HG03571 (cell line): ENCODE results near the gene BBC3.
A peak's percentile ranks its signal among the peaks of the same experiment; 100 is the strongest.

Experiments used
- ATAC-seq: cut with Tn5 transposase; IDR thresholded peaks from one replicate; pipeline ENCODE4 v1.9.1; 2021; ENCODE audit not compliant: unreplicated experiment

Gene BBC3

GRCh38 chr19:47232422-47233211 lies 1.6 kb upstream of the BBC3 start:
- no peak for ATAC-seq

DNA sequence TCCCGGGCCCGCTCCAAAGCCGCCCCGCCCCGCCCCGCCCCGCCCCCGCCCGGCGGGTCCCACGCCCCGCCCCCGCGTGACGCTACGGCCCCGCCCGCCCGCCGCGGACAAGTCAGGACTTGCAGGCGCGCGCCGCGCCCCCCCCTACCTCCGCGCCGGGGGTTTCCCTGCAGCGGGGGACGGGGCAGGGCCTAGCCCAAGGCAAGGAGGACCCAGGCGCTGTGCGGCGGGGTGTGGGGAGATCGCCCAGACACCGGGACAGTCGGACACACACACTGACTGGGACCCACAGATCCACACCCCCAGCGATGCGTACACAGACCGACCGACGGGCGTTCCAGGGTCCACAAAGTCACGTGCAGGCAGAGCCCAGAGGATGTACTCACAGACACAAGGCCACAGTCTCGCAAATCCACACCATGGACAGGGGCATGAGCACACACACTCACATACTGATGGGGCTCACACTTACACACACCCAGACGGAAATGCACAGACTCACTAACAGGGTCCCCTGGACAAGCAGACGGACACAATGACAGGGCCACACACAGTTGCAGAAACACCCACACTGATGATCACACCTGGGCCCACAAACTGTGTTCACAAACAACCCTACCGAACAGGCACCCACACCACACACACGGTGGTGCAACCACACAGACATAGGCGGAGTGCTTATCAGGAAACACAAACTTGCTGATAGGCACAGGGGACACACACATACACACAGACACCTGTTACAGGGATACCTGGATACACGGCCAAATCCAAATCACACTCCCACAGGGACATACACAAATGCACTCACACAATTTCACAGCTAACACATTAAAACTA lies 436 bp upstream of the BBC3 start:
- peak; percentile 30 for ATAC-seq

DNA sequence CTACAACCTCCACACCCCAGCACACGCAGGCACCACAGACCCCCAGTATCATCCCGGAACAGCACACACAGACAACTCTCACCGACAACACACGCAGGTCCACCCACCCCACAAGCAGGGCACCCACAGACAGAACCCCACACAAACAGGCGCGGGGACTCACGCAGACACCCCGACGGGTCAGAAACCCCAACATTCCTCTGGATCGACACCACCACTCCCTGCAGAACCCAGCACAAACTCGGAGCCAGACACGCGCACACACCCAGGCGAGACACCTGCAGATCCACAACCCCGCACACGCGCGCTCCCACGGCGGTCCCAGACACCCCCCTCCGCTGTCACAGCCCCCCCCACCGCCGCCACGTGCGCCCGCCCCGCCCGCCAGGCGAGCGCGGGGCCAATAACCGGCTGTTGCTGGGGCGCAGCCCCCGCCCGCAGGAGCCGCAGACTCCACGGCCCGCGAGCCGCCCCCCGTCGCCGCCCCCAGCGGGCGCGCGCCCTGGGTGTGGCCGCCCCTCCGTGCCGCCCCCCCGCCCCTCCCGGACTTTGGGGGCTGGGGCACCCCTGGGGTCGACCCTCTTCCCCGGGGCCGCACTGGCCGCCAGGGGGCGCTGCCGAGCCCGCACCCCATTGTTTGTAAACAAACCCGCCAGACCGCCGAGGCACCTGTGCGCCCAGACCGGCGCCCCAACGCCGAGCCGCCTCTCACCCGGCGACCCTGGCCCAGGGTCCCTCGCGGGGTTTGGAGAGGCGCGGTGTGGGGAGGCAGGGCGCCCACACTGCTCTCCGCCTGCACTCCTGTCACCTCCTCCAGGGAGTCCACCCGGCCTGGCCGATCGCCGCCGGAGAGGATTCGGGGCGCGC lies 712 bp downstream of the BBC3 start:
- ATAC-seq: no peak

GRCh38 chr19:47229676-47230053 lies 1.3 kb downstream of the BBC3 start:
- ATAC-seq: no peak

- ATAC-seq: no peak
Measured at GRCh38 chr19:47228937-47229675, 1.9 kb downstream of the BBC3 start.

GRCh38 chr19:47228168-47228936 lies 2.6 kb downstream of the BBC3 start:
- ATAC-seq: no peak

- ATAC-seq: no peak
Measured at GRCh38 chr19:47227352-47228167, 3.4 kb downstream of the BBC3 start.

DNA sequence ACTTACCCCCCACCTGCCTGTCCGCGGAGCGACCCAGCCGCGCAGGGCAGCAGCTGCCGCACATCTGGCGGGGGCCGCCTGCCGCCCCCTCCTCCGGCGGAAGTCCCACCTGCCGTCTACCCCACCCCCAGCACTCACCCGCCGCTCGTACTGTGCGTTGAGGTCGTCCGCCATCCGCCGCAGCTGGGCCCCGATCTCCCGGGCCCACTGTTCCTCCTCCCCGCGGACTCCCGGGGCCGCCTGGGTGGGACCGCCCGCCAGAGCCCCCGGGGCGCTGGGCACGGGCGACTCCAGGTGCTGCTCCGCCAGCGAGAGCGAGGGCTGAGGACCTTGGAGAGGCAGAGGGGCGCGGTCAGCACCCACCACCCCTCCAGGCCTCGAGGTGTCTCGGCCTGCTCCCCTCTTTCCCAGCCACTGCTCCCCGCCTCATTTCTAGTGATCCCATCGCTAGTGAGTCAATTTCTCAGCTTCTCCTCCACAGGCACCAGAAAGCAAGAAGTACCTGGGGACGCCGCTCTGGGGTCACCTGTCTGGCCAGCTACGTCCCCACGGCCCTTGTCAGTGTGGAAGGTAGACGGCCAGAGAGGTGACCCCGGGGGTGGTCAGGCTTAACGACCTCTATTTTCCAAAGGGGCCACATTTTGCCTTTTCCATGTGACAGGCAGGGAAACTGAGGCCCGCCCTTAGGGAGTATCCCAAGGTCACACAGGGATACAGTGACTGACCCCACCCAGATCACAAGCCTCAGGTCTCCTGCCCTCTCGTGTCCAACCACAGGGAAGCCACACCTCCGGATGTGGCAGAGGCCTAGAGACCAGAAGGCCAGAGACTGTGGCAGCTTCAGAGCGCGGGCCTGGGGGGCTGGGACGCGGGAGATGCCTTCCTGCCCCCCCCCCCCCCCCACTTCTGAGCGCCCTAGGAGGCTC lies 4.3 kb downstream of the BBC3 start:
- peak; percentile 4 for ATAC-seq

DNA sequence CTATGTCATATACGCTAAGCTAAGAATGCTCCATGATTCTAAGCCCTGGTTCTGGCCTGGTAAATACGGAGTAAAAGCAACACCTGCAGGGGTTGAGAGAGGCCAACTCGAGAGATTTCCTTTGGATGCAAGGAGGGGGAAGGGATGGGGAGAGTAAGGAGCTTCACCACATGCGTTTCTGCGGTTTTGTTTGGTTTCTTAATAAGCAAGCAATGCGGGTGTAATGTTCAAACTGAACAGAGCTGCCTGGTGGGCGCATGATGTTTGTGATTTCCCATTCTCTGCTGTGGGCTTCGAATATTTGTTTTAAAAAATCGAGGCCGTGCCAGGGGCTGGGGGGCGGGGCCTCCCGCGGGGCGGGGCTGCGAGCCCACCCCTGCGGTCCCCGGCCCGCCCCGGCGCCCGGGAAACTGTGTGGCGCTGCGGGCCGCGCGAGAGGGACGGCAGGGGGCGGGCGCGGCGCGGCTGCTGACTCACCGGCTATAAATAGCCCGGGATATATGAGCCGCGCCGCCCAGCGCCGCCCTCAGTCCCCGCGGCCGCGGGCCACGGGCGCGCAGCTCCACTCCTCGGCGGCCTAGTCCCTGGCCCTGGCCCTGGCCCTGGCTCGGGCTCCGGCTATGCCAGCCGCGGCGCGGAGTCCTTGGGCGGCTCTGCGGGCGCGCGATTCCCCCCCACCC lies 5.1 kb downstream of the BBC3 start:
- peak; percentile 28 for ATAC-seq

DNA sequence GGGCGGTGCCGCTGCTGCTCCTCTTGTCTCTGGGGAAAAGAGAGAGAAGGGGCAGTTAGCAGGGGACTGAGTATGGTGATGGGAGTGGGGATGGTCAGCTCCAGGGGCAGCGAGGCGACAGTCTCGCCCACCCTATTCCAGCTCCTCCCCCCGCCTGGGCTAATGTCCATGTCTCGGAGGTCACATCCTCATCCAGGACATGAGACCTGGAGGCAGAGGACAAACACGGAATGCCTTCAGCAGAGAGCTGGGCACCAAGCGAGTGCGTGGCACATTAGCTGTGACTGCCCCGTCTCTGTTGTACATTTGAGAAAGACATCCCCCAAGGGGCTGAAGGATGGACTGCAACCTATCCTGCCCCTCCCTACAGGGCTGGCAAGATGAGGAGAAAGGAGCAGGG lies 9.1 kb downstream of the BBC3 start:
- no peak for ATAC-seq

GRCh38 chr19:47221080-47221841 lies 9.7 kb downstream of the BBC3 start:
- no peak for ATAC-seq

GRCh38 chr19:47215581-47215980 lies 15.4 kb downstream of the BBC3 start:
- no peak for ATAC-seq

DNA sequence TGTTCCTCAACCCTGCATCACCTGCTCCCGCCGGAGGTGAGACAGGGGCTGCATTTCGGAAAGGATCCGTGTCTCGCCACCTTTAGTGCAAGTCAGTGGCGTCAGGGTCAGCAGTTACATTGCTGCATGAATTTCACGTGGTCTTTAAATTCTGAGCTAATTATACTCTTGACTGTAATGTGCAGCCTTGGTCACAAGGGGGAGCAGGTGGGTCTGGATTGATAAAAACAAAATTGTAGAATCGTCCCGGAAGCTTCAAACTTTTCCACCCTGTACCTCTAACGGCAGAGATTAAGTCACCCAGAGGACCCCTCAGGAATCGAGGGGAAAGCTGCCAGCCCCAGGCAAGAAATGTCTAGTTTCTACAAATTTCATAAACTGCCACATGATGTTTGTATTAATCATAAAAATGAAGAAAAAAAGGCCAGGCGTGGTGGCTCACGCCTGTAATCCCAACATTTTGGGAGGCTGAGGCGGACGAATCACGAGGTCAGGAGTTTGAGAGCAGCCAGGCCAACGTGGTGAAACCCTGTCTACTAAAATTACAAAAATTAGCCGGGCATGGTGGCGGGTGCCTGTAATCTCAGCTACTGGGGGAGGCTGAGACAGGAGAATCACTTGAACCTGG lies 20.2 kb downstream of the BBC3 start:
- no peak for ATAC-seq

DNA sequence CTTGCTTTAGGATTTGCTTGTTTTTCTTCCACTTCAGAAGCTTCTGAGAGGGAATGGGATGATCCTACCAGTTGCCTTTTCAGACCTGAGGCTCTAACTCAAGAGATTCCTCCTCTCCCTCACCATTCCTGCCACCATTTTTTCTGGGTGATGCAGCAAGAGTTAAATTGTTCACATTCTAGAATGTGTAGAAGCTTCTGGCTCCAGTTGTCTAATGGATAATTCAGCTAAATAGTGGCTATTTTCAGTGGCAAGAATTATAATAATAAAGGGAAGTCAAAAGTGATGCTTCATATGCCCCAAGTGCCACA lies 20.9 kb downstream of the BBC3 start:
- ATAC-seq: no peak

DNA sequence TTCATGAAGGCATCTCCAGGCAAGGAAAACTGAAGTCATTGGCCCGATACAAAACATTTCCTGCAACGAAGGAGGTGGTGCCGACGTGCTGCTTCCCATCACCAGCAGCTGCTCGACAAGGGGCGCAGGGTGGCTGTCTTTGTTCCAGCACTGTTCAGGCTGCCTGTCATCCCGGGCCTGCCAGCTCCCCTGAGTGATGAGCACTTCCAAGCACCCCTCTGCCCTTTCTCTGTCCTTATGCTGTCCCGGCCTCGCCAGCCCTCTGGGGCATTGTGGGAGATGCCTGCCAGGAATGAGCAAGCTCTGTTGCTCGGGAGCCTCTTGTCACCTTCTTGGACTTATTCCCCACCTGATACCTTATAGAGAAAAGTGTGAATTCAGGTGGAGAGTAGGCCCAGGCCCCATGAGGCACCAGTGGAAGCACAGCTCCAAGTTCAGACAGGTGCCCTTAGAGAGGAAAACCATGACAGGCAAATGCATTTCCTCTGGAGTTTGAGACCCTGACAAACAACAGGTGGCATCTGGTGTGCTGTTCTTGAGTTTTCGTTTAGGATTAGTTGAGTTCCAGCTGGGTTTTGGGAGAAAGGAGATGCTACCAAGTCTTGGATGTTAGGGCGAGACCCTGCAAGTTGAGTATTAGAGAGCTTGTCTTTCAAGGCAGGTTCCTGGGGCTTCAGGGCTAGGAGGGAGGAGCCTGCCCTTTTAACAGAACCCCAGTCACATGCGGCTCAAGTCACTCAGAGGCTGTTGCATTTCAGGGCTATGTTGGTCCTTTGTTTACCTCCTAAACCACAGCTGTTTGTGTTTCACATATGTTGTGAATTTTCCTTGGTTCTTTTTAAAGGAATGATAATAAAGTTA lies 21.4 kb downstream of the BBC3 start:
- no peak for ATAC-seq

GRCh38 chr19:47203254-47203653 lies 27.7 kb downstream of the BBC3 start:
- no peak for ATAC-seq
